ENCODE data around the gene MBD2.
A peak's percentile ranks its signal among the peaks of the same experiment; 100 is the strongest.

Gene MBD2

DNA sequence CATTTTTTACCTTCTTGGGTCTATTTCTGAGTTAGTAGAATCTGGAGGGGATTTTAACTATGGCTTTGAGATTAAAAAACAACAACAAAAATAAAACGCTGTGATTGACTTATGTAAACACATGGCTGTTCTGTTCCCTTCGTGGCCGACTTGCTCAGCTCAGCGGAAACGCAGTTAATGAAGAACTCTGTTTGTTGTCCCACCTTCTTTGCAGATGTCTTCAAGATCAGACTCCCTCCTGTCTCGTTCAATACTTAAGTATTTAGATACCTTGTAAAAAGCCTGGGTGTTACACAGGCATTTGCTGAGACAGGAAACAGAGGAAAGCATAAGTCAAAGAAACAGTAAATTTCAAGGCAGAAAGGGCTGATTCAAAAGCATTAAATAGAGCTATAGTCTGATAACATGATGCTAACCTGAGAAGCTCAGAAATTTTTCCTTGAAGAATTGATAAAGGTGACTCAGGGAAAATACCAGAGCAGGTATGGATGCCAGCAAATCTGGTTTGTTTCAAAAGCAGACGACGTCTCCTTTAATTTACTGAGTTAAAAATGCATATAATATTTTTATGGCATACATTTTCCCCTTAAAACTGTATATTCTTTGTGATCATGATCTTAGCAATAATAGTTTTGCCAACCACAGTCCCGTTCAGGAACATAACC lies 23.2 kb upstream of the MBD2 start:
- H3K27me3 Mint-ChIP-seq: no peaks in the 10 kb centered on the region
- peaks cover 2% of the 10 kb centered on the region for H3K36me3 Mint-ChIP-seq
- no peak for DNase-seq
- H3K27ac Mint-ChIP-seq: no peak overlapping the region
- H3K4me1 Mint-ChIP-seq: peaks cover 19% of the 10 kb centered on the region
- CTCF ChIA-PET: interaction anchor here (0.6 to 1.2 kb wide), 4 partner anchors 22 to 318 kb away, joined by 3 to 8 read pairs (median 4); partner anchors contain the start of gene POLI
- H3K4me3 Mint-ChIP-seq: no peak overlapping the region
- no peaks in the 10 kb centered on the region for H3K9me3 Mint-ChIP-seq

DNA sequence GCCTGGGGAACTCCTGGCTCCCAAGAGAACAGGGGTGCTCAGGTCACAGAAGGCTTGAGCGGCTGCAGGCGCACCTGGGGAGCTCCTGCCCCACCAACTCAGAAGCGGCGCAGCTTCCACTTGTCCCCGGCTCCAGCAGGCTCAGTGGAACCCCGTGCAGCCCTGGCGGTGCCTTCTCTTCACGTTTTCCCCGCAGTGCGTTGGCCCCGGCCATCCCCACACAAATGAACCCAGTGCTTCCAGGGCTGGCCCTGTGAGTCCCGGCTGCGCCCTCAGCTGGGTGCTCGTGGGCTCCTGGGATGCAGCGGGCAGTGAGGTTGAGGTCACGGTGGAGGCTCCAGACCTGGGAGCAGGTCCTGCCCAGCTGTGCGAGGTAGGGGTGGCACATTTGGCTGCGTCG lies 17.9 kb upstream of the MBD2 start:
- Mint-ChIP-seq H3K27ac (no peak overlapping the region), H3K4me3 (no peak overlapping the region)

DNA sequence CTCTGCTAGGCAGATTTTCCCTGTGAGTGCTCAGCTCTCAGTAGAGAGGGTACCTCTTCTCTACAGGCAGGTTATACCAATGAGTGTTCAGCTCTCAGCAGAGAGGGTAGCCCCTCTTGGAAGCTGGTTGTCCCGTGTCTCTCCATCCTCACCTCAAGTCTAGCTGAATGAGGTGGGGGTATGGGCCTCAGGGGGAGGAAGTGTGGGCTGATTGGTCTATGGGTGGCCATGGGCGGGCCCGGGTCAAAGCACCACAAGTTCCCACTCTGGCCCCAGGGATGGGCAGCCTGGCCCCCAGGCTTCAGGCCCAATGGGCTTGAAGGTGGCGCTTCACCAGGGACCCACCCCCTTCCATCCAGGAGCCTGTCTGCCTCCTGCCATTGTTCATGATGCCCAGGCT lies 17.0 kb upstream of the MBD2 start:
- no peak overlapping the region for H3K27ac Mint-ChIP-seq
- no peak overlapping the region for H3K4me3 Mint-ChIP-seq
- CTCF ChIA-PET: no interaction called here
- H3K36me3 Mint-ChIP-seq: no peaks in the 10 kb centered on the region
- no peaks in the 10 kb centered on the region for H3K4me1 Mint-ChIP-seq
- H3K27me3 Mint-ChIP-seq: peaks cover 8% of the 10 kb centered on the region
- no peaks in the 10 kb centered on the region for H3K9me3 Mint-ChIP-seq
- DNase-seq: no peak

More for the DNA sequence above, 17.9 kb upstream of the MBD2 start:
- peaks cover 5% of the 10 kb centered on the region for H3K4me1 Mint-ChIP-seq
- peaks cover 2% of the 10 kb centered on the region for H3K36me3 Mint-ChIP-seq
- CTCF ChIA-PET: no interaction called here
- H3K27me3 Mint-ChIP-seq: peaks cover 4% of the 10 kb centered on the region
- no peak for DNase-seq
- no peaks in the 10 kb centered on the region for H3K9me3 Mint-ChIP-seq

DNA sequence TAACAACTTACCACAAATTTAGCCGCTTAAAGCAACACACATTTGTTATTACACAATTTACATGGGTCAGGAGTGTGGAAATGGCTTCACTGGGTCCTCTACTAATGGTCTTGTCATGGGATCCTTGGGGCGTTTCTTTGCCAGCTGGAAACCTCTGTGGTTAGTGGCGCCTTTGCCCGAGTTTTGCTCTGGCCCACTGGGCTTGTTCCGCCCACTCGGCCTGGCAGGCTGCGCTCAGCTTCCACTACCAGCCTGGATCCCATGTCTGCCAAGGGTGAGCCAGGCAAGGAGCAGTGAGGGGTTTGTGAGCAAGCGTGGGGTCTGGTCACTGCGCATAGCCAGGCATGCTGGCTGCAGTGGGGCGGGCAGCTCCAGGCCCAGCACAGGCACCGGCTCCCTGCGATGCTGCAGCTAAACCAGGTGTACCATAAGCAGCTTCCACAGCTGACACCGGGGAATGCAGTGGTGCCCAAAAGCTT lies 16.2 kb upstream of the MBD2 start:
- no peak overlapping the region for H3K27ac Mint-ChIP-seq
- H3K27me3 Mint-ChIP-seq: peaks cover 15% of the 10 kb centered on the region
- DNase-seq: no peak
- H3K36me3 Mint-ChIP-seq: no peaks in the 10 kb centered on the region
- H3K4me3 Mint-ChIP-seq: no peak overlapping the region
- CTCF ChIA-PET: interaction anchor here (0.9 kb wide), 1 partner anchor 29 kb away, joined by 4 read pairs; no protein-coding TSS in a partner anchor
- H3K9me3 Mint-ChIP-seq: no peaks in the 10 kb centered on the region
- no peaks in the 10 kb centered on the region for H3K4me1 Mint-ChIP-seq

DNA sequence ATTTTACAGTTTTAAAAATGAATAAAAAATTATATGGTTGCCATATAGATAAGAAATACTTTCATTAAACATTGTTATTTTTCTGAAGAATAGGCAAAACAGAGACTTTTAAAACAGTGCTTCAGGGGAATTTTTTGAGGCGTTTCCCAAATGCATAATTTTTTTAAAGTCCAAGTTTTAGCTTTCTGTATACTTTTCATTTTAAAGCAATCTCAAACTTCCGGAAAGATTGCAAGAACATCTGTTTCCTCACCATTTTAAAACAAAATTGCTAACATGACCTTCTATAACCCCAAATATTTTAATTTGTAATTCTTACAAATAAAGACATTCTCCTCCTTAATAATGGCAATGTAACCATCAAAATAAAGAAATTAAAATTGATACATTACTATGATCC lies 15.1 kb upstream of the MBD2 start:
- no peak for DNase-seq
- Mint-ChIP-seq H3K9me3 (no peaks in the 10 kb centered on the region), H3K4me1 (no peaks in the 10 kb centered on the region), H3K36me3 (no peaks in the 10 kb centered on the region), H3K27ac (no peak overlapping the region), H3K27me3 (peaks cover 17% of the 10 kb centered on the region), H3K4me3 (no peak overlapping the region)
- CTCF ChIA-PET: interaction anchor here (0.9 kb wide), 1 partner anchor 31 kb away, joined by 4 read pairs; no protein-coding TSS in a partner anchor

DNA sequence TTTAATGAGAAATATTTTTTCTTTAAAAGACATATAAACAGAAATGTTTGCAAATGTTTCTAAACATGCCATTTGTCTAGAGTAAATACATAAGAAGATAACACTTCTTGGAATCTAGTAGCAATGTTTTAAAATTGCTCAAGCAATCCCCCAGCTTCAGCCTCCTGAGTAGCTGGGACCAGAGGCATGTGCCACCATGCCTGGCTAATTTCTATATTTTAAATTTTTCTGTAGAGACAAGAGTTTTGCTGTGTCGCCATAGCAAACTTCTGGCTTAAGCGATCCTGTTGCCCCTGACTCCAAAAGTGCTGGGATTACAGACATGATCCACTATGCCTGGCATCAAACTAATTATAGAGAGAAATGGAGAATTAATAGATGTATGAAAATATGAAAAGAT lies 14.6 kb upstream of the MBD2 start:
- Mint-ChIP-seq H3K36me3 (no peaks in the 10 kb centered on the region), H3K27me3 (peaks cover 17% of the 10 kb centered on the region), H3K9me3 (no peaks in the 10 kb centered on the region), H3K4me3 (no peak overlapping the region), H3K4me1 (no peaks in the 10 kb centered on the region), H3K27ac (no peak overlapping the region)
- no peak for DNase-seq
- CTCF ChIA-PET: no interaction called here

DNA sequence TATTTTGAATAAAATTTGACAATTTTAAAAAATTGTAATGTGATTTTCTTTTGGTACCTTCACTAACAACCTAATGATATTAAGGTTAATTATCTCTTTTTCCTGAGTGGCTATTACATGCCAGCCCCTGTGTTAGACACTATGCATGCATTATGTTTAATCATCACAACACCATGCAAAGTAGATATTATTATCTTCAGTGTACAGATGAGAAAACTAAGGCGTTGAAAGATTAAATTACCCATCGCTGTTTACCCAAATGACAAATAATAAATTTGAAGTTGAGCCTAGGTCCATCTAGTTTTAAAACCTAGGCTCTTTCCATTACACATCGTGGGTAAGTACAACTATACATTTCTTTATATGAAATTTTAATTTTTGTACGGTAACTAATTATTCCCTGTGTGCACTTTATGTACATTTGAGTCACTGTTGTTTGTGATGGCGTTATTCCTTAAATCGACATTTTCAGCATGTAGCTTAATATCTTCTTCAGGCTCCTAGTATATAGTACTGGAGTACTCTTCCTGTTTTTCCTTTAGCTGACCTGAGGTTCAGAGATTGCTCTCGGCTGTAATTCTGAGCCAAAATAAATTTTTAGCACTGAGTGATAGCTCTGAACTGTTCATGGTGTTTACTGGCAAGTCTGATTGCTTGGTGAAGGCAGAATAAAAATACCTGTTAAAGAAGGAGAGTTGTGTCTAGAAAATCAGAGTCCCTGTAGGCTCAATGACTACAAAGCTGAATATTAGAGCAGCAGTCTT lies 13.9 kb upstream of the MBD2 start:
- H3K27ac Mint-ChIP-seq: no peak overlapping the region
- H3K9me3 Mint-ChIP-seq: no peaks in the 10 kb centered on the region
- H3K4me3 Mint-ChIP-seq: no peak overlapping the region
- DNase-seq: no peak
- H3K4me1 Mint-ChIP-seq: no peaks in the 10 kb centered on the region
- H3K36me3 Mint-ChIP-seq: no peaks in the 10 kb centered on the region
- peaks cover 17% of the 10 kb centered on the region for H3K27me3 Mint-ChIP-seq
- CTCF ChIA-PET: no interaction called here

DNA sequence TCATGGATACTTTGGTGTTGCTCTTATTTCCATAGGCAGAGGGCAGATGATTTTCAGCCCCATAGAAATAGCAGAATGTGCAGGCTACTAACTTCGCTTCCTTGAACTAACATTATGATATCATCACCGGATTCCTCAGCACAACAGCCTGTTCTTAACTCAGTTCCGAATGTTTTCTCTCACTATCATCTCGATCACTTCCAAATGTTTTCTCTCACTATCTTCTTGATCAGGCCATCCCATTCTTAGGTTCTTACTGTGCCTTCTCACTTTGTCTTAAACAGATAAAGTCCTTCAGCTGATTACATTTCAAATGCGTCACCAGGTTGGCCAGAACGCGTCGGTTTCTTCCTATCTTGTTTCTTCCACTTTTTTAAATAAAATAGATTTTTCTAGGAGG lies 11.4 kb upstream of the MBD2 start:
- CTCF ChIA-PET: no interaction called here
- Mint-ChIP-seq H3K4me3 (no peak overlapping the region), H3K36me3 (no peaks in the 10 kb centered on the region), H3K27ac (no peak overlapping the region), H3K9me3 (no peaks in the 10 kb centered on the region), H3K27me3 (peaks cover 17% of the 10 kb centered on the region), H3K4me1 (no peaks in the 10 kb centered on the region)
- no peak for DNase-seq

DNA sequence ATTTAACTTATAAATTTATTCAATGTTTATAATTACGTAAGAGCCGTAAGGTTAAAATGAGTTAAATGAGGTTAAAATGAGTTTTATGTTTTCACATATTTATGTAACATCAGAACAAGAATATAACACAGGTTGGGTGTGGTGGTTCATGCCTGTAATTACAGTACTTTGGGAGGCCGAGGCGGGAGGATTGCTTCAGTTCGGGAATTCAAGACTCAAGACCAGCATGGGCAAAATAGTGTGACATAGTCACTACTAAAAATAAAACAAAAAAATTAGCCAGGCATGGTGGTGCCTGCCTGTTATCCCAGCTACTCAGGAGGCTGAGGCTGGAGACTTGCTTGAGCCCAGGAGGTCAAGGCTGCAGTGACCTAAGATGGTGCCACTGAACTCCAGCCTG lies 9.3 kb upstream of the MBD2 start:
- CTCF ChIA-PET: no interaction called here
- H3K36me3 Mint-ChIP-seq: no peaks in the 10 kb centered on the region

DNA sequence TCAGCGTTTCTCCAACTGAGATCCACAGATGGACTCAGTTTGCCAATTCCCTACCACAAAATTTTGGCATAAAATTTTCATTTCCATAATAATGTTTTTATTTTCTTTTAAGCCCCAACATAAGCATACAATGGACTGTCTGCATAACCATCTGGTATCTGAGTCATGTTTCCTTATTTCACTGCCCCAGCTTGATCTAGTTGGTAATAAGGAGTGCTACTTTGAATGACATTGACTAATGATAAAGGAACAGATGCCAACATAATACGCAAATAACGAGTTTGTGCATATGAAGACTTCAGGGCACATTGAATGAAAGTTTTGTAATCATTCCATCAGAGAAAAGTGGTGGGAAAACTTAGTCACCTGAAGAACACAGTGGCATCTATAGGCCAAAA lies 8.8 kb upstream of the MBD2 start:
- peaks cover 2% of the 10 kb centered on the region for H3K4me1 Mint-ChIP-seq
- CTCF ChIA-PET: no interaction called here
- no peak overlapping the region for H3K4me3 Mint-ChIP-seq
- no peaks in the 10 kb centered on the region for H3K36me3 Mint-ChIP-seq
- no peaks in the 10 kb centered on the region for H3K9me3 Mint-ChIP-seq
- peaks cover 17% of the 10 kb centered on the region for H3K27me3 Mint-ChIP-seq
- DNase-seq: no peak
- no peak overlapping the region for H3K27ac Mint-ChIP-seq

More for the DNA sequence above, 9.3 kb upstream of the MBD2 start:
- no peak for DNase-seq
- Mint-ChIP-seq H3K4me1 (peaks cover 2% of the 10 kb centered on the region), H3K4me3 (no peak overlapping the region), H3K27ac (no peak overlapping the region), H3K27me3 (peaks cover 17% of the 10 kb centered on the region), H3K9me3 (no peaks in the 10 kb centered on the region)

DNA sequence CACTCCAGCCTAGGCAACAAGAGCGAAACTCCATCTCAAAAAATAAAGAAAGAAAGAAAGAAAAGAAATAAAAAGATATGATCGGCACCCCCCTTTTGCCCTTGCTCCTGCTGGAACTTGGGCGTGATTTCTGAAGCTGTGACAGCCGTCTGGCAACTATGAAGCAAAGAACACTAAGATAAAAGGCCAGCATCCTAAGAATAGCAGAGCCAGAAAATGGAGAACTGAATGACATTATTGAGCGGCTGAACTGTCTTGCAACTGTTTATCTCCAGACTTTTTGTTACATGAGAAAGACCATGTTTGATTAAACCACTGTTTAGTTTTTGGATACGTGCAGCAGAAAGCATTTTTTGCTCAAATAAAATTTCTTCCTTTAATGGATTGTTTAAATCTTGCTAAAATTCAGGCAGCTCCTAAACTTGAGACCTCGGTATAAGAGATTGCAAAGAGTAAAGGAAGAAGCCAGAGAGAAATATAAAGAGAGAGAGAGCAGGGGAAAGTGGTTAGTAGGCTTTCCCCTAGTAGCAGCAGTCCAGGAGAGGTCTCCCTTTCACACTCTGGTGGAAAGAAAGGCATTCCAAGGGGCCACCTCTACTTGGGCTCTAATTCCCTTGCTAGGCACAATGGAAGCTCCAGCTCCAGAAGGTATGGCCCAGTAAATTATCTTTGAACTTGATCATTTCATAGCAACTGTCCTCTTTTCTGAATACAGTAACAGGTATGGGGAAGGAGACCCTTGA lies 8.2 kb upstream of the MBD2 start:
- CTCF ChIA-PET: no interaction called here
- Mint-ChIP-seq H3K4me3 (no peak overlapping the region), H3K27ac (peak overlapping the region; percentile 11), H3K4me1 (peaks cover 2% of the 10 kb centered on the region), H3K27me3 (peaks cover 16% of the 10 kb centered on the region), H3K9me3 (no peaks in the 10 kb centered on the region), H3K36me3 (no peaks in the 10 kb centered on the region)
- DNase-seq: no peak

DNA sequence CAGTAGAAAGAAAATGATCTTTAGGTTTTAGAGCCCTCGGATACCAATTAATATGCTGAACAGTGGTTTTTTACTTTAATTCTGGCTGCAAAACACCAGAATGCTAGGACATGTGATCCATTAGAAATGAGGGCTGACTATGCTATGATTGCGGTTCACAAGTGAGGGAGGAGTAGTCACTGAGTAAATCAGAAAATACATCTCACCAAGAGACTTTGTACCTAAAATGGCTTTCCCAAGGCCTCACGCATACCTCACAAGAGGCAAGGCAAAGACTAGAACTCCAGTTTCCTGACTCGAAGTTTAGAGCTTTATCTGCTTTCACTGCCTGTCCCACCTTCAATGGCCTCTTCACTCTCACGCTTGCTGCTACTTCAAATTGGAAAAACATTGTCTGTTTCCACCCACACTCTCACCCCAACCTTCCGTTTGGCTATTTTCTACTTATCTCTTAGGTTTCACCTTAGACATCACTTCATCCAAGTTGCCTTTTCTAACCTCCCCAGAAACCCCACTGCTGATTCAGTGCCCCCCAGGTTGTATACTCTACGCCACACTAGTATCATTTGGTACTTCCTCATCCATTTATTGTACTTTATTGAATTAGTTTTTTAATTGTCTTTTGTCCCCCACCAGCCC lies 5.1 kb upstream of the MBD2 start:
- Mint-ChIP-seq H3K4me1 (peaks cover 13% of the 10 kb centered on the region), H3K4me3 (no peak overlapping the region), H3K9me3 (no peaks in the 10 kb centered on the region), H3K36me3 (no peaks in the 10 kb centered on the region), H3K27me3 (no peaks in the 10 kb centered on the region), H3K27ac (no peak overlapping the region)
- DNase-seq: no peak
- CTCF ChIA-PET: interaction anchor here (0.6 to 0.7 kb wide), 2 partner anchors 19 to 39 kb away, joined by 3 read pairs; partner anchors contain the start of gene POLI

DNA sequence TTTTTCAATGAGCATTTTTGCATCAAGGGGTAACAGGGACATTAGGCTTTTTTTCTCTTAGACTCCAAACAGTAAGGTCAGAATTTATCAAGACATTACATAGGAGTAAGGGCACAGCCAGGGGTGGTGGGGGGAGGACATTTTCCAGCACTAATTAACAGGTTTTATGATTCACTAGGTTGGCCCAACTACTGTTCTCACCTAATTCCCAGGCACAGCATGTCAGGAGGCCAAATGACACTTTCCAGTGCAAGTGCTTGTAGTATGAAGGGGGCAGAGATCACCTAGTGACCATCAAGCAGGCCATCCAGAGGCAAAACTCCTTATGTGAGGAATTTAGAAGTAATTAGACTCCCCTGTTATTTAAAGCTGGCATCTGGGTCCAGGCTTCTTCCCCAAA lies 3.9 kb upstream of the MBD2 start:
- Mint-ChIP-seq H3K27me3 (no peaks in the 10 kb centered on the region), H3K4me3 (no peak overlapping the region), H3K27ac (no peak overlapping the region), H3K4me1 (peaks cover 17% of the 10 kb centered on the region), H3K9me3 (no peaks in the 10 kb centered on the region), H3K36me3 (peaks cover 1% of the 10 kb centered on the region)
- CTCF ChIA-PET: no interaction called here
- DNase-seq: no peak
